ENCODE data around the gene GGTLC2. TPM values are rescaled to one million over a fixed set of nuclear protein-coding genes. Genes with fewer than 3 reads are reported as not detected.
"Not testable (repeated sequence)": the region's sequence is repeated elsewhere in the genome, so short reads cannot be mapped to it uniquely, and the experiment has no call there.

The GGTLC2 gene
- total RNA-seq, 1 donor from 2014 or later = 1.5 TPM

DNA sequence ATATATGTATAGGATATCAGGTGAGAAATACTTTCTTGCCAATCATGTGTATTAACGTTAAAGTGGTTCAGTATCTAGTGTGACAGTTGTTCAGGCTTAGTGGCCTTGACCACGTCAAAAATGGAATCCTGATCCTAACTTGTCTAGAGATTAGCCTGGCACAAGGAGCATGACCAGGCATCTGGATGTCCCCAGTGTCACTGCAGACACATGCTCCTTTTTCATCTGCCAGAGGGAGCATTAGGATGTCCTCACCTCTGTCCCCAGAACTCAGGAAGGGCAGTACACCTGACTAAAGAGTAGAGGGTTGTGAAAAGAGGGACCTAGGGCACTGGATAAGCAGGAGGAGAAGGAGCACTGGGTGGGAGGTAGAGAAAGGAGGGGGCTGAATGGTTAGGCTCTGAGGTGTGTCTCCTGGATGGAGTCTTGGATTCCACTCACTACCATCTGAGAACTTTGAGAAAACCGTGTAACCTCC, 40.9 kb upstream of the GGTLC2 start:
- TF ChIP-seq, protein P1, sequence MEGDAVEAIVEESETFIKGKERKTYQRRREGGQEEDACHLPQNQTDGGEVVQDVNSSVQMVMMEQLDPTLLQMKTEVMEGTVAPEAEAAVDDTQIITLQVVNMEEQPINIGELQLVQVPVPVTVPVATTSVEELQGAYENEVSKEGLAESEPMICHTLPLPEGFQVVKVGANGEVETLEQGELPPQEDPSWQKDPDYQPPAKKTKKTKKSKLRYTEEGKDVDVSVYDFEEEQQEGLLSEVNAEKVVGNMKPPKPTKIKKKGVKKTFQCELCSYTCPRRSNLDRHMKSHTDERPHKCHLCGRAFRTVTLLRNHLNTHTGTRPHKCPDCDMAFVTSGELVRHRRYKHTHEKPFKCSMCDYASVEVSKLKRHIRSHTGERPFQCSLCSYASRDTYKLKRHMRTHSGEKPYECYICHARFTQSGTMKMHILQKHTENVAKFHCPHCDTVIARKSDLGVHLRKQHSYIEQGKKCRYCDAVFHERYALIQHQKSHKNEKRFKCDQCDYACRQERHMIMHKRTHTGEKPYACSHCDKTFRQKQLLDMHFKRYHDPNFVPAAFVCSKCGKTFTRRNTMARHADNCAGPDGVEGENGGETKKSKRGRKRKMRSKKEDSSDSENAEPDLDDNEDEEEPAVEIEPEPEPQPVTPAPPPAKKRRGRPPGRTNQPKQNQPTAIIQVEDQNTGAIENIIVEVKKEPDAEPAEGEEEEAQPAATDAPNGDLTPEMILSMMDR (IDR thresholded peaks at IDR 0.05) = no peak
- H3K27ac Mint-ChIP-seq (ENCODE audit: unreplicated experiment) = no peak overlapping the region
- H3K4me1 Mint-ChIP-seq (ENCODE audit: low read depth) = no peaks in the 10 kb centered on the region
- DNase-seq (ENCODE audit: low spot score) = no peak
- H3K27me3 Mint-ChIP-seq (ENCODE audit: low read depth) = peaks cover 31% of the 10 kb centered on the region
- no peak overlapping the region for H3K4me3 Mint-ChIP-seq (ENCODE audit: unreplicated experiment)
- H3K9me3 Mint-ChIP-seq (ENCODE audit: low read depth) = peaks cover 6% of the 10 kb centered on the region
- no peaks in the 10 kb centered on the region for H3K36me3 Mint-ChIP-seq (ENCODE audit: low read depth)

DNA sequence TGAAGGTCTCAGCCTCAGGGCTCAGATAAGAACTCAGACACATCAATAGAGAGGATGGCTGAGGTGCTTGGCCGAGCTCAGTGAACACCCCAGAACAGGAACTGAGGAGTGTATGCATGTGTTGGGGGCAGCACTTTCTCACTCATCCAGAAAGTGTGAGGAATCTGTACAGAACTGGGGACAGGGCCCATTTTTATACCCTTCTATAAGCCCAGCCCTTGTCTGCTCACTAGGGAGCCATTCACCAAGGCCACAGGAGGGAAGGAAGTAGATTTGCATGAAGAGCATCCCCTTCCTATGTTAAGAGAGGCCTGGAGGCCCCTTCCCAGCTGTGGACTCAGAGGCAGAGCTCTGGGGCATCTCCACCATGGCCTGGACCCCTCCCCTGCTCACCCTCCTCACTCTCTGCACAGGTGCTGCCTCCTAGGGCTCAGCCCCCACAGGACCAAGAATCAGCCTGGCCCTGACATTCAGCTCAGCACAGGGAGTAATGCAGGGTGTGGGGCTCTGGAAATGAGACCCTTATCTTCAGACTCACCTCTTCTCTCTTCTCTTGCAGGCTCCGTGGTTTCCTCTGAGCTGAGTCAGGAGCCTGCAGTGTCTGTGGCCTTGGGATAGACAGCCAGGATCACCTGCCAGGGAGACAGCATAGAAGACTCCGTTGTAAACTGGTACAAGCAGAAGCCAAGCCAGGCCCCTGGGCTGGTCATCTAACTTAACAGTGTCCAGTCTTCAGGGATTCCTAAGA, 39.9 kb upstream of the GGTLC2 start:
- DNase-seq (ENCODE audit: low spot score) = no peak
- Mint-ChIP-seq H3K27ac (ENCODE audit: unreplicated experiment) (no peak overlapping the region), H3K4me1 (ENCODE audit: low read depth) (no peaks in the 10 kb centered on the region), H3K36me3 (ENCODE audit: low read depth) (peaks cover 4% of the 10 kb centered on the region), H3K27me3 (ENCODE audit: low read depth) (peaks cover 25% of the 10 kb centered on the region), H3K9me3 (ENCODE audit: low read depth) (peaks cover 6% of the 10 kb centered on the region), H3K4me3 (ENCODE audit: unreplicated experiment) (no peak overlapping the region)
- TF ChIP-seq, protein P1 (IDR thresholded peaks at IDR 0.05) = no peak

DNA sequence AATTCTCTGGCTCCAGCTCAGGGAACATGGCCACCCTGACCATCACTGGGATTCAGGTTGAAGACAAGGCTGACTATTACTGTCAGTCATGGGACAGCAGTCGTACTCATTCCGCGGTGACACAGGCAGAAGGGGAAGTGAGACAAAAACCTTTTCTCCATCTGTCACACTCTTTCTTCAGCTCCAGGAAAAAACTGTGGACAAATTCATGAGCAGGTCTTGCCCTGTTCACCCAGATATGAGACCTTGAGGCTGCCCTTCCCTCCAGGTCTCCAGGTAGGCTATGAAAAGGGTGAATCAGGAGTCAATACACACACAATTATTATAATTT, 39.4 kb upstream of the GGTLC2 start:
- TF ChIP-seq, protein P1 (IDR thresholded peaks at IDR 0.05) = no peak
- Mint-ChIP-seq H3K4me3 (ENCODE audit: unreplicated experiment) (no peak overlapping the region), H3K4me1 (ENCODE audit: low read depth) (no peaks in the 10 kb centered on the region), H3K9me3 (ENCODE audit: low read depth) (peaks cover 6% of the 10 kb centered on the region), H3K27ac (ENCODE audit: unreplicated experiment) (no peak overlapping the region), H3K27me3 (ENCODE audit: low read depth) (peaks cover 23% of the 10 kb centered on the region), H3K36me3 (ENCODE audit: low read depth) (peaks cover 4% of the 10 kb centered on the region)
- DNase-seq (ENCODE audit: low spot score) = no peak

DNA sequence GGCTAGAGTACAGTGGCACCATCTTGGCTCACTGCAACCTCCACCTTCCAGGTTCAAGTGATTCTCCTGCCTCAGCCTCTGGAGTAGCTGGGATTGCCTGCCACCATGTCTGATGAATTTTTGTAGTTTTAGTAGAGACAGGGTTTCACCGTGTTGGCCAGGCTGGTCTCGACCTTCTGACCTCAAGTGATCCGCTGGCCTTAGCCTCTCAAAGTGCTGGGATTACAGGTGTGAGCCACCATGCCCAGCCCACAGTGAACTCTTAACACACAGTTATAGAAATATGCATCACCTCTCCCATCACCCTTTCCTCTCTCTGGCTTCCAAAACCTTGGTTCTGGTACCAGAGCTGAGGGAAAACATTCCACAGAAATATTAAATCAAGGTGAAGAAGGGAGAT, 36.4 kb upstream of the GGTLC2 start:
- not testable (repeated sequence) for H3K4me3 Mint-ChIP-seq (ENCODE audit: unreplicated experiment); DNase-seq (ENCODE audit: low spot score); H3K9me3 Mint-ChIP-seq (ENCODE audit: low read depth); H3K27ac Mint-ChIP-seq (ENCODE audit: unreplicated experiment); H3K4me1 Mint-ChIP-seq (ENCODE audit: low read depth); H3K36me3 Mint-ChIP-seq (ENCODE audit: low read depth)
- H3K27me3 Mint-ChIP-seq (ENCODE audit: low read depth) = peaks cover 26% of the 10 kb centered on the region

DNA sequence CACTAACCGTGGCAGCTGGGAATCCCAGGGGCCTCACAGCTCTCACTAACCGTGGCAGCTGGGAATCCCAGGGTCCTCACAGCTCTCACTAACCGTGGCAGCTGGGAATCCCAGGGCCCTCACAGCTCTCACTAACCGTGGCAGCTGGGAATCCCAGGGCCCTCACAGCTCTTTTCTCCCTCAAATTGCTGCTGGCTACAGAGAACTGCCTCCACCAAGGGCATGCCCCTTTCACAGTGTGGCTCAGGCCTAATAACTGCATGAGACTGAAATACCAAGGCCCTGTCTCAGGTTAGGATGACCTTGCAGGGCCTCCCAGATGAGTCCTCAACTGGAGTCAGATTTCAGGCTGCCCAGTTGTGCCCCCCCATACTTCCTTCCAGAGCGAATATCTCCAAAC, 35.1 kb upstream of the GGTLC2 start:
- H3K4me3 Mint-ChIP-seq (ENCODE audit: unreplicated experiment) = no peak overlapping the region
- H3K4me1 Mint-ChIP-seq (ENCODE audit: low read depth) = no peaks in the 10 kb centered on the region
- DNase-seq (ENCODE audit: low spot score) = no peak
- peaks cover 6% of the 10 kb centered on the region for H3K9me3 Mint-ChIP-seq (ENCODE audit: low read depth)
- H3K36me3 Mint-ChIP-seq (ENCODE audit: low read depth) = peaks cover 4% of the 10 kb centered on the region
- H3K27me3 Mint-ChIP-seq (ENCODE audit: low read depth) = peaks cover 26% of the 10 kb centered on the region
- H3K27ac Mint-ChIP-seq (ENCODE audit: unreplicated experiment) = no peak overlapping the region
- TF ChIP-seq, protein P1 (IDR thresholded peaks at IDR 0.05) = no peak

DNA sequence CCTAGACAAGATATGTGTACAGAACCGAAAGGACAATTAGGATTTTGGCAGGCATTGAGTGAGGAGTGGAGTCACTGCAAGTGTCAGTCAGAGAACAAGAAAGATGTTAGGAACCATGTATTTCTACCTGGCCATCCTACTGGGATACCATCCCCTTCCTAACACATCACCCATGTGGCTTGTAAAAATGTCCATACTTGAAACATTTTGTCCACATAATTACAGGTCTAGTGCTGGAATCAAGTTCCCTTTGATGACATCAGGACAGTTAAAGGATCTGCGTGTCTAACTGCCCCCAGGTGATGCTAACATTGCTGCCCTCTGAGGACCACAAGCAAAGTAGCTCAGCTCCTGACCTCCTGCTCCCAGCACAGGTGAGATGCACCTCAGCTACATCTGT, 31.9 kb upstream of the GGTLC2 start:
- Mint-ChIP-seq H3K27me3 (ENCODE audit: low read depth) (peaks cover 47% of the 10 kb centered on the region), H3K36me3 (ENCODE audit: low read depth) (peaks cover 10% of the 10 kb centered on the region), H3K4me1 (ENCODE audit: low read depth) (no peaks in the 10 kb centered on the region), H3K4me3 (ENCODE audit: unreplicated experiment) (no peak overlapping the region), H3K27ac (ENCODE audit: unreplicated experiment) (no peak overlapping the region), H3K9me3 (ENCODE audit: low read depth) (peaks cover 8% of the 10 kb centered on the region)
- DNase-seq (ENCODE audit: low spot score) = no peak
- TF ChIP-seq, protein P1 (IDR thresholded peaks at IDR 0.05) = no peak
